Mesothelial cell of epicardium (in vitro differentiated cells): ENCODE results near the gene GALE. TPM values are rescaled to one million over a fixed set of nuclear protein-coding genes. Genes with fewer than 3 reads are reported as not detected.
"Not testable (repeated sequence)": the region's sequence is repeated elsewhere in the genome, so short reads cannot be mapped to it uniquely, and the experiment has no call there.

ENCODE experiments used
- DNase-seq, 2 experiments: peaks; one replicate each; pipeline ENCODE4 v3.0.0; 2021; ENCODE audit warnings: low spot score in 2 of 2; ENCODE audit not compliant: unreplicated experiment in 2 of 2
- H3K27ac Mint-ChIP-seq: 2 replicates; pipeline ENCODE4 v1.8.0; 2021; ENCODE audit warnings: mixed read lengths
- H3K27me3 Mint-ChIP-seq: 2 replicates; pipeline ENCODE4 v1.8.0; 2021; ENCODE audit warnings: low read depth, mixed read lengths
- H3K36me3 Mint-ChIP-seq: 2 replicates; pipeline ENCODE4 v1.8.0; 2021; ENCODE audit warnings: mixed read lengths
- H3K4me1 Mint-ChIP-seq: 2 replicates; pipeline ENCODE4 v1.8.0; 2021; ENCODE audit warnings: mixed read lengths
- H3K4me3 Mint-ChIP-seq: 2 replicates; pipeline ENCODE4 v1.8.0; 2021; ENCODE audit warnings: mild to moderate bottlenecking, moderate library complexity, mixed read lengths
- H3K9me3 Mint-ChIP-seq: 2 replicates; pipeline ENCODE4 v1.8.0; 2021; ENCODE audit warnings: mixed read lengths
- CTCF ChIP-seq: fragments of 200-600 bp; sonication (generic); IDR thresholded peaks from one replicate; pipeline ENCODE4 v1.5.0; 2021; ENCODE audit warnings: antibody characterized with exemption; ENCODE audit not compliant: unreplicated experiment
- total RNA-seq: library from RNA; stranded (reverse); gene quantifications from 3 replicates; pipeline ENCODE4 v1.2.1, GENCODE V29; 2021

Gene GALE
- total RNA-seq, 1 donor from 2014 or later = 22.5 TPM

- DNase-seq = no peak
- Mint-ChIP-seq H3K36me3 (peaks cover 3% of the 10 kb centered on the region), H3K4me1 (peaks cover 15% of the 10 kb centered on the region), H3K27me3 (no peaks in the 10 kb centered on the region), H3K27ac (no peak overlapping the region), H3K4me3 (no peak overlapping the region), H3K9me3 (no peaks in the 10 kb centered on the region)
- TF ChIP-seq CTCF = no peak
Observed at GRCh38 chr1:23797478-23798448, 2.8 kb downstream of the GALE start.

GRCh38 chr1:23796466-23797271, 3.9 kb downstream of the GALE start:
- H3K27ac Mint-ChIP-seq = no peak overlapping the region

GRCh38 chr1:23795676-23796465, 4.7 kb downstream of the GALE start:
- Mint-ChIP-seq H3K4me3 (no peak overlapping the region), H3K4me1 (peaks cover 20% of the 10 kb centered on the region), H3K27ac (no peak overlapping the region), H3K9me3 (no peaks in the 10 kb centered on the region), H3K27me3 (no peaks in the 10 kb centered on the region), H3K36me3 (peaks cover 3% of the 10 kb centered on the region)
- DNase-seq = no peak
- no peak for TF ChIP-seq CTCF

More at GRCh38 chr1:23796466-23797271, 3.9 kb downstream of the GALE start:
- Mint-ChIP-seq H3K4me1 (peaks cover 20% of the 10 kb centered on the region), H3K4me3 (no peak overlapping the region), H3K36me3 (peaks cover 3% of the 10 kb centered on the region), H3K9me3 (no peaks in the 10 kb centered on the region), H3K27me3 (no peaks in the 10 kb centered on the region)
- DNase-seq = no peak
- no peak for TF ChIP-seq CTCF

- not testable (repeated sequence) for H3K4me3 Mint-ChIP-seq, H3K27ac Mint-ChIP-seq, H3K9me3 Mint-ChIP-seq, H3K27me3 Mint-ChIP-seq, H3K36me3 Mint-ChIP-seq, DNase-seq
- peaks cover 26% of the 10 kb centered on the region for H3K4me1 Mint-ChIP-seq
Observed at GRCh38 chr1:23794732-23795182, 5.8 kb downstream of the GALE start.

- no peaks in the 10 kb centered on the region for H3K9me3 Mint-ChIP-seq
- no peak for TF ChIP-seq CTCF
- DNase-seq = no peak
- no peak overlapping the region for H3K4me3 Mint-ChIP-seq
- H3K27ac Mint-ChIP-seq = no peak overlapping the region
- H3K27me3 Mint-ChIP-seq = no peaks in the 10 kb centered on the region
- peaks cover 20% of the 10 kb centered on the region for H3K4me1 Mint-ChIP-seq
- H3K36me3 Mint-ChIP-seq = peaks cover 3% of the 10 kb centered on the region
Observed at GRCh38 chr1:23793861-23794731, 6.5 kb downstream of the GALE start.
